Thymus (tissue), 11 donors: ENCODE data around the gene IGFBP4. TPM values are rescaled to one million over a fixed set of nuclear protein-coding genes. Genes with fewer than 3 reads are reported as not detected.

Experiments used
- DNase-seq, 9 donors: peaks; one replicate each; pipeline ENCODE4 v3.0.0-alpha.2; 2013; ENCODE audit warnings: low spot score in 9 of 9, low read depth in 6 of 9, missing footprints in 1 of 9
- H3K27ac ChIP-seq, 2 donors: one replicate each; pipeline ENCODE4 v1.5.1; 2013; ENCODE audit warnings: control low read depth in 1 of 2, low read depth in 1 of 2, low read length in 1 of 2, mild to moderate bottlenecking in 1 of 2, moderate library complexity in 1 of 2
- H3K27me3 ChIP-seq, 2 donors: one replicate each; pipeline ENCODE4 v1.5.1; 2013; ENCODE audit warnings: low read length in 1 of 2; ENCODE audit not compliant: control insufficient read depth in 2 of 2, insufficient read depth in 1 of 2
- H3K36me3 ChIP-seq, 2 donors: one replicate each; pipeline ENCODE4 v1.5.1; 2013; ENCODE audit warnings: low read length in 1 of 2, mild to moderate bottlenecking in 1 of 2, moderate library complexity in 1 of 2; ENCODE audit not compliant: control insufficient read depth in 2 of 2, insufficient read depth in 2 of 2
- H3K4me1 ChIP-seq, 2 donors: one replicate each; pipeline ENCODE4 v1.5.1; 2013; ENCODE audit warnings: low read length in 2 of 2; ENCODE audit not compliant: control insufficient read depth in 2 of 2, insufficient read depth in 2 of 2
- H3K4me3 ChIP-seq, 2 donors: one replicate each; pipeline ENCODE4 v1.5.1; 2013; ENCODE audit warnings: low read length in 2 of 2, control low read depth in 1 of 2, mild to moderate bottlenecking in 1 of 2
- H3K9me3 ChIP-seq, 2 donors: one replicate each; pipeline ENCODE4 v1.5.1; 2013; ENCODE audit warnings: low read length in 1 of 2, mild to moderate bottlenecking in 1 of 2; ENCODE audit not compliant: control insufficient read depth in 2 of 2, insufficient read depth in 1 of 2
- WGBS: extraction: QIAGEN DNeasy Blood & Tissue Kit; methylation state at CpG from one replicate; pipeline ENCODE4 v1.1.7; 2013; 5-methylcytosine and 5-hydroxymethylcytosine counted together
- polyA plus RNA-seq: library from polyadenylated mRNA; stranded (reverse); fragments of 200-250 nt; gene quantifications from one replicate; pipeline ENCODE4 v1.2.3, GENCODE V29; 2013
- total RNA-seq: library from RNA; stranded (reverse); fragments of 120-200 nt; gene quantifications from one replicate; pipeline ENCODE4 v1.2.4, GENCODE V29; 2013
- donor health status: healthy.

IGFBP4 gene
- total and polyA plus RNA-seq, 2 donors, result 11.0 to 161 TPM

GRCh38 chr17:40457964-40458791 is 14.9 kb downstream of the IGFBP4 start:
- Histone ChIP-seq H3K9me3 (no peaks in the 10 kb centered on the region), H3K4me3 (no peak overlapping the region), H3K27me3 (peaks cover 0 to 3% of the 10 kb centered on the region in 2 donors), H3K4me1 (peaks cover 0 to 19% of the 10 kb centered on the region in 2 donors), H3K27ac (no peak overlapping the region), H3K36me3 (no peaks in the 10 kb centered on the region)
- no peak for DNase-seq
- 88% methylated on average over 16 of the region's 16 CpGs for WGBS

- Histone ChIP-seq H3K9me3 (no peaks in the 10 kb centered on the region), H3K4me3 (no peak overlapping the region), H3K36me3 (no peaks in the 10 kb centered on the region), H3K27me3 (peaks cover 0 to 3% of the 10 kb centered on the region in 2 donors), H3K27ac (peak overlapping the region in 1 of 2 donors; percentile 17), H3K4me1 (peaks cover 0 to 19% of the 10 kb centered on the region in 2 donors)
- WGBS, result 95% methylated on average over 12 of the region's 12 CpGs
- no peak for DNase-seq
These were observed 15.7 kb downstream of the IGFBP4 start for GRCh38 chr17:40458851-40459482.

GRCh38 chr17:40459636-40460603 is 16.7 kb downstream of the IGFBP4 start:
- WGBS, result 93% methylated on average over 8 of the region's 8 CpGs
- no peak for DNase-seq

GRCh38 chr17:40460604-40460967 is 17.3 kb downstream of the IGFBP4 start:
- Histone ChIP-seq H3K9me3 (no peaks in the 10 kb centered on the region), H3K4me3 (no peak overlapping the region), H3K27me3 (peaks cover 0 to 3% of the 10 kb centered on the region in 2 donors), H3K4me1 (peaks cover 0 to 19% of the 10 kb centered on the region in 2 donors), H3K36me3 (no peaks in the 10 kb centered on the region), H3K27ac (no peak overlapping the region)
- WGBS, result 91% methylated on average over 3 of the region's 3 CpGs
- no peak for DNase-seq

More at GRCh38 chr17:40459636-40460603, 16.7 kb downstream of the IGFBP4 start:
- H3K27me3 ChIP-seq, result peaks cover 0 to 3% of the 10 kb centered on the region in 2 donors
- peaks cover 0 to 19% of the 10 kb centered on the region in 2 donors for H3K4me1 ChIP-seq
- no peaks in the 10 kb centered on the region for H3K9me3 ChIP-seq
- peak overlapping the region in 1 of 2 donors; percentile 17 for H3K27ac ChIP-seq
- no peak overlapping the region for H3K4me3 ChIP-seq
- H3K36me3 ChIP-seq, result no peaks in the 10 kb centered on the region

- Histone ChIP-seq H3K27me3 (peaks cover 0 to 4% of the 10 kb centered on the region in 2 donors), H3K9me3 (no peaks in the 10 kb centered on the region), H3K27ac (no peak overlapping the region), H3K36me3 (no peaks in the 10 kb centered on the region), H3K4me1 (peaks cover 0 to 19% of the 10 kb centered on the region in 2 donors), H3K4me3 (no peak overlapping the region)
- WGBS, result 94% methylated on average over 9 of the region's 9 CpGs
- no peak for DNase-seq
These were observed 17.9 kb downstream of the IGFBP4 start for GRCh38 chr17:40460968-40461731.

- H3K27me3 ChIP-seq, result peaks cover 0 to 7% of the 10 kb centered on the region in 2 donors
- DNase-seq, result no peak
- H3K36me3 ChIP-seq, result no peaks in the 10 kb centered on the region
- H3K9me3 ChIP-seq, result no peaks in the 10 kb centered on the region
- H3K27ac ChIP-seq, result no peak overlapping the region
- peaks cover 0 to 19% of the 10 kb centered on the region in 2 donors for H3K4me1 ChIP-seq
- H3K4me3 ChIP-seq, result no peak overlapping the region
- 94% methylated on average over 12 of the region's 12 CpGs for WGBS
These were observed 18.6 kb downstream of the IGFBP4 start for GRCh38 chr17:40461732-40462342.

- Histone ChIP-seq H3K27ac (no peak overlapping the region), H3K9me3 (no peaks in the 10 kb centered on the region), H3K4me3 (no peak overlapping the region), H3K27me3 (peaks cover 0 to 9% of the 10 kb centered on the region in 2 donors), H3K36me3 (no peaks in the 10 kb centered on the region), H3K4me1 (peaks cover 0 to 19% of the 10 kb centered on the region in 2 donors)
- no peak for DNase-seq
- WGBS, result 95% methylated on average over 9 of the region's 9 CpGs
These were observed 19.3 kb downstream of the IGFBP4 start for GRCh38 chr17:40462343-40463121.
